Mesenchymal stem cell (in vitro differentiated cells and primary cell): Measurements from ENCODE around the gene SLF2.

Source experiments
- DNase-seq: peaks from one replicate; pipeline ENCODE4 v3.0.0-alpha.2; 2013
- H2AFZ ChIP-seq: one replicate; pipeline ENCODE4 v1.6.1; 2013; ENCODE audit warnings: low read depth, mild to moderate bottlenecking, control low read depth, inconsistent platforms, low read length, moderate library complexity
- H2AK5ac ChIP-seq: 2 replicates; pipeline ENCODE4 v1.6.1; 2013; ENCODE audit warnings: low read length, moderate library complexity, mild to moderate bottlenecking, inconsistent platforms; ENCODE audit not compliant: severe bottlenecking
- H2BK120ac ChIP-seq: one replicate; pipeline ENCODE4 v1.6.1; 2013; ENCODE audit warnings: low read depth, mild to moderate bottlenecking, inconsistent platforms, low read length, moderate library complexity
- H2BK12ac ChIP-seq, 2 experiments: one replicate each; pipeline ENCODE4 v1.6.1; 2013; ENCODE audit warnings: inconsistent platforms in 2 of 2, low read length in 2 of 2, mild to moderate bottlenecking in 2 of 2, moderate library complexity in 2 of 2, control low read depth in 1 of 2
- H2BK15ac ChIP-seq: one replicate; pipeline ENCODE4 v1.6.1; 2013; ENCODE audit warnings: mild to moderate bottlenecking, low read depth, inconsistent platforms; ENCODE audit not compliant: poor library complexity, severe bottlenecking
- H2BK5ac ChIP-seq: 2 replicates; pipeline ENCODE4 v1.6.1; 2013; ENCODE audit warnings: low read depth, mild to moderate bottlenecking, low read length, control low read depth, inconsistent platforms; ENCODE audit not compliant: poor library complexity, severe bottlenecking
- H3K14ac ChIP-seq, 2 experiments: one replicate each; pipeline ENCODE4 v1.6.1; 2013; ENCODE audit warnings: inconsistent platforms in 2 of 2, low read length in 2 of 2, control low read depth in 1 of 2, mild to moderate bottlenecking in 1 of 2, moderate library complexity in 1 of 2
- H3K18ac ChIP-seq, 2 experiments: one replicate each; pipeline ENCODE4 v1.6.1; 2013; ENCODE audit warnings: inconsistent platforms in 2 of 2, low read length in 2 of 2, control low read depth in 1 of 2, low read depth in 1 of 2, mild to moderate bottlenecking in 1 of 2
- H3K23ac ChIP-seq, 2 experiments: one replicate each; pipeline ENCODE4 v1.6.1; 2013; ENCODE audit warnings: inconsistent platforms in 2 of 2, low read length in 2 of 2, mild to moderate bottlenecking in 2 of 2, moderate library complexity in 2 of 2, control low read depth in 1 of 2
- H3K27ac ChIP-seq: 2 replicates; pipeline ENCODE4 v1.5.1; 2013; ENCODE audit warnings: mild to moderate bottlenecking, moderate library complexity, low read length, control low read depth, inconsistent platforms; ENCODE audit not compliant: poor library complexity, severe bottlenecking
- H3K27me3 ChIP-seq, 2 experiments: 2 replicates each; pipeline versions ENCODE4 v1.6.1 to v1.7.0; 2013; ENCODE audit warnings: low read length in 2 of 2, mild to moderate bottlenecking in 2 of 2, moderate library complexity in 2 of 2, control low read depth in 1 of 2, inconsistent platforms in 1 of 2; ENCODE audit not compliant: control insufficient read depth in 1 of 2, insufficient read depth in 1 of 2
- H3K36me3 ChIP-seq, 2 experiments: 2 replicates each; pipeline versions ENCODE4 v1.6.1 to v1.7.0; 2013; ENCODE audit warnings: low read length in 2 of 2, control low read depth in 1 of 2, inconsistent platforms in 1 of 2, low read depth in 1 of 2, mild to moderate bottlenecking in 1 of 2; ENCODE audit not compliant: insufficient read depth in 2 of 2, control insufficient read depth in 1 of 2
- H3K4ac ChIP-seq, 2 experiments: one replicate each; pipeline ENCODE4 v1.6.1; 2013; ENCODE audit warnings: inconsistent platforms in 2 of 2, low read length in 2 of 2, mild to moderate bottlenecking in 2 of 2, moderate library complexity in 2 of 2, control low read depth in 1 of 2, low read depth in 1 of 2
- H3K4me1 ChIP-seq: 2 replicates; pipeline ENCODE4 v1.6.1; 2013; ENCODE audit warnings: low read depth, low read length, control low read depth; ENCODE audit not compliant: control insufficient read depth, insufficient read depth
- H3K4me2 ChIP-seq: 2 replicates; pipeline ENCODE4 v1.6.1; 2013; ENCODE audit warnings: low read length, mild to moderate bottlenecking, inconsistent platforms; ENCODE audit not compliant: poor library complexity, severe bottlenecking
- H3K4me3 ChIP-seq, 2 experiments: 2 replicates each; pipeline versions ENCODE4 v1.5.1 to v1.7.0; 2013; ENCODE audit warnings: low read length in 2 of 2, mild to moderate bottlenecking in 2 of 2, control low read depth in 1 of 2, low read depth in 1 of 2; ENCODE audit not compliant: insufficient read depth in 1 of 2
- H3K79me1 ChIP-seq: replicated peaks from 2 replicates; pipeline ENCODE4 v1.6.1; 2013; ENCODE audit warnings: mild to moderate bottlenecking, control low read depth, low read length, inconsistent platforms; ENCODE audit not compliant: poor library complexity, severe bottlenecking
- H3K9ac ChIP-seq: 2 replicates; pipeline ENCODE4 v1.7.0; 2013; ENCODE audit warnings: mild to moderate bottlenecking, low read length, moderate library complexity
- H3K9me3 ChIP-seq: 2 replicates; pipeline ENCODE4 v1.7.0; 2013; ENCODE audit warnings: mild to moderate bottlenecking, low read length; ENCODE audit not compliant: control insufficient read depth
- H4K8ac ChIP-seq: one replicate; pipeline ENCODE4 v1.6.1; 2013; ENCODE audit warnings: inconsistent platforms, mild to moderate bottlenecking, low read length, moderate library complexity
- H4K91ac ChIP-seq: one replicate; pipeline ENCODE4 v1.6.1; 2013; ENCODE audit warnings: mild to moderate bottlenecking, low read length, inconsistent platforms
- WGBS: methylation state at CpG from one replicate; pipeline ENCODE4 v1.1.7; 2013; ENCODE audit warnings: mixed read lengths; 5-methylcytosine and 5-hydroxymethylcytosine counted together

The SLF2 gene

GRCh38 chr10:100968863-100969186 is 56.1 kb downstream of the SLF2 start:
- no peak overlapping the region for H2BK12ac ChIP-seq
- H3K23ac ChIP-seq, result no peak overlapping the region
- no peak overlapping the region for H3K27ac ChIP-seq
- no peaks in the 10 kb centered on the region for H3K27me3 ChIP-seq
- peaks cover 21 to 33% of the 10 kb centered on the region in 2 experiments for H3K36me3 ChIP-seq
- H3K4me2 ChIP-seq, result peak overlapping the region; percentile 78
- no peak overlapping the region for H2BK120ac ChIP-seq
- H4K91ac ChIP-seq, result peak overlapping the region; percentile 18
- no peaks in the 10 kb centered on the region for H3K9me3 ChIP-seq
- peak overlapping the region; percentile 73 for H3K9ac ChIP-seq
- H3K4me3 ChIP-seq, result peak overlapping the region; percentile 70 to 79
- H3K4me1 ChIP-seq, result peaks cover 34% of the 10 kb centered on the region
- no peak overlapping the region for H2BK15ac ChIP-seq
- no peak overlapping the region for H2BK5ac ChIP-seq
- H3K4ac ChIP-seq, result peak overlapping the region in 1 of 2 experiments; percentile 73
- no peak overlapping the region for H2AK5ac ChIP-seq
- H3K18ac ChIP-seq, result peak overlapping the region; percentile 35 to 74
- 14% methylated on average over 8 of the region's 9 CpGs for WGBS
- H3K14ac ChIP-seq, result peak overlapping the region in 1 of 2 experiments; percentile 80
- H2AFZ ChIP-seq, result peak overlapping the region; percentile 96
- no peak for DNase-seq
- H4K8ac ChIP-seq, result peak overlapping the region; percentile 48
- no peaks in the 10 kb centered on the region for H3K79me1 ChIP-seq

DNA sequence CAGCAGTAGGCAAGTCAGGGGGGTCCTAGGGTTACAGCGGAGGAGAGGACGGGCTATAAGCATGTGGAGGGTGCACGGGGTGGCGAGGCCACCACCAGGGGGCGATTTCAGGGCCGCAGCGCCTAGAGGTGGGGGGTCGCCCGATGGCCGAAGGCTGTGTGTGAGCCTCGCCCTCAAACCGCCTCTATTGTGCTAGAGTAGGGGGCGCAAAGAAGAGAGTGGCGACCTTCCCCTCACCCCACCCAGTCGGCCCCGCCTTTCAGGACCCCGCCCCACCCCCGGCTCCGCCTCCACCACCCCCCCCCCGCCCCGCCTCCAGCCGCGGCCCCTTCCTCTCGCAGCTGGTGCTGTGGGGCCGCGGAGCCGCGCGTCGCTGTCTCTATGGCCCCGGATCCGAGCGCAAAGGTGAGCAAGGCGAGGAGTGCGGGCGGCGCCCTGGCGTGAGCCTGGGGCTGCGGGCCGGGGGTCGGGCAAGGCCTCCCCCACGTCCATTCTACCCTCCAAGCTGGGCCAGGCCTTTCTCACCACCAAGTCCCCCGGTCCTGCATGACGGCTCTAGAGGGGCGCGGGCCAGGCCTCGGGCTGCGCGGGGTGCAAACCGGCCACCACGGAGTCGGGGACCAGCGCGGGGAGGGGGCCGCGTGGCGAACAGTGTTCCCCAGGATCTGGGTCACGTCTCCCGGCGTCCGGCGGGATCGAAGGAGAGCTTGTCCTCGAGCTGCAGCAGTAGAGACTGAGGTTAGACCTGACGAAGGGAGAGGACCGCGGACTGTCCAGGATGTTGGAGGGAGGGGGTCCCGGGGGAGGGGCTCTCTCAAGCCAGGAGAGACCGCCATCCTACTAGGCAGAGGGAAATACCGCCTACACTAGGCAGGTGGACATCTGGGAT is 56.7 kb downstream of the SLF2 start, which contains the start of gene SEMA4G:
Gene SEMA4G (plus strand): TSS at position 318 of the 889 bp plus-strand sequence. CDS start 3,409 bp downstream, outside the sequence.
- Histone ChIP-seq H2BK5ac (no peak within 1 kb of the TSS), H2AK5ac (no peak within 1 kb of the TSS), H4K8ac (peak within 1 kb of the TSS; percentile 80), H3K27ac (no peak within 1 kb of the TSS), H3K18ac (peak within 1 kb of the TSS; percentile 70 to 84), H2AFZ (peak within 1 kb of the TSS; percentile 96), H3K4me3 (peak within 1 kb of the TSS; percentile 76 to 79), H2BK15ac (no peak within 1 kb of the TSS), H3K36me3 (peaks cover 21 to 27% of the 10 kb centered on the region in 2 experiments), H3K14ac (peak within 1 kb of the TSS; percentile 36 to 80), H3K9ac (peak within 1 kb of the TSS; percentile 73), H2BK12ac (peak within 1 kb of the TSS in 1 of 2 experiments; percentile 32), H3K79me1 (no peaks in the 10 kb centered on the region), H4K91ac (peak within 1 kb of the TSS; percentile 60), H3K4me1 (peaks cover 34% of the 10 kb centered on the region), H3K4me2 (peak within 1 kb of the TSS; percentile 94), H2BK120ac (no peak within 1 kb of the TSS), H3K4ac (peak within 1 kb of the TSS; percentile 73 to 91), H3K23ac (peak within 1 kb of the TSS in 1 of 2 experiments; percentile 74), H3K27me3 (no peaks in the 10 kb centered on the region), H3K9me3 (no peaks in the 10 kb centered on the region)
- WGBS, result 4% methylated on average over 51 of the region's 70 CpGs
- peak; percentile 41 for DNase-seq

GRCh38 chr10:100970076-100970913 is 57.5 kb downstream of the SLF2 start:
- H3K18ac ChIP-seq, result peak overlapping the region in 1 of 2 experiments; percentile 84
- no peak overlapping the region for H3K27ac ChIP-seq
- no peak overlapping the region for H2BK12ac ChIP-seq
- no peaks in the 10 kb centered on the region for H3K27me3 ChIP-seq
- H3K14ac ChIP-seq, result no peak overlapping the region
- H3K23ac ChIP-seq, result no peak overlapping the region
- H4K91ac ChIP-seq, result no peak overlapping the region
- H2BK5ac ChIP-seq, result no peak overlapping the region
- no peak overlapping the region for H2AK5ac ChIP-seq
- H2BK120ac ChIP-seq, result no peak overlapping the region
- H4K8ac ChIP-seq, result no peak overlapping the region
- no peaks in the 10 kb centered on the region for H3K79me1 ChIP-seq
- H3K4me1 ChIP-seq, result peaks cover 34% of the 10 kb centered on the region
- H3K36me3 ChIP-seq, result peaks cover 18 to 19% of the 10 kb centered on the region in 2 experiments
- H3K4me2 ChIP-seq, result peak overlapping the region; percentile 94
- no peak overlapping the region for H2BK15ac ChIP-seq
- H3K9ac ChIP-seq, result peak overlapping the region; percentile 52
- peak overlapping the region; percentile 76 to 79 for H3K4me3 ChIP-seq
- 56% methylated on average over 6 of the region's 13 CpGs for WGBS
- no peak for DNase-seq
- H3K4ac ChIP-seq, result no peak overlapping the region
- no peaks in the 10 kb centered on the region for H3K9me3 ChIP-seq
- peak overlapping the region; percentile 83 for H2AFZ ChIP-seq
